ENCODE results near the gene GDAP2. TPM values are rescaled to one million over a fixed set of nuclear protein-coding genes. Genes with fewer than 3 reads are reported as not detected.

GDAP2 gene
- total RNA-seq, 4 donors from 2014 or later: 9.1 to 25.0 (median 16.2) TPM

DNA sequence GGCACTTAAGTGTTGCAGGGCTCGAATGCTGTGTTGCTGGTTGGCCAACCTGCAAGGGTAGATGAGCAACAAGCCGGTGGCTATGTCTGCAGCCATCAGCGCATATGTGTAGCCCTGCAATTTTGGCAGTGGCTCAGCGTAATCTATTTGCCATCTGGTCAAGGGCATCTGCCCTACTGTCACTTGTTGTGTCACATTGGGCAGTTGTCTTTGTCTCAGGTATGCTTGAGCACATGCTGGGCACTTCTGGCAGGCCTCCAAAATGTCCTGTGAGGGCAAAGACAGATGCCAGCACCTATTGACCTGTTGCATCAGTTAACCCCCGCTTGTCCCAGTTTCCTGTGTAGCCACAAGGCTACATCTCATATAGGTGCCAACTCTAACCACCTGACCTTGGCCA lies 111.8 kb downstream of the GDAP2 start:
- 74 to 97% methylated on average over 3 to 4 of the region's 5 CpGs for WGBS, 2 donors
- DNase-seq: no peak
- H3K9me3 ChIP-seq: no peaks in the 10 kb centered on the region

DNA sequence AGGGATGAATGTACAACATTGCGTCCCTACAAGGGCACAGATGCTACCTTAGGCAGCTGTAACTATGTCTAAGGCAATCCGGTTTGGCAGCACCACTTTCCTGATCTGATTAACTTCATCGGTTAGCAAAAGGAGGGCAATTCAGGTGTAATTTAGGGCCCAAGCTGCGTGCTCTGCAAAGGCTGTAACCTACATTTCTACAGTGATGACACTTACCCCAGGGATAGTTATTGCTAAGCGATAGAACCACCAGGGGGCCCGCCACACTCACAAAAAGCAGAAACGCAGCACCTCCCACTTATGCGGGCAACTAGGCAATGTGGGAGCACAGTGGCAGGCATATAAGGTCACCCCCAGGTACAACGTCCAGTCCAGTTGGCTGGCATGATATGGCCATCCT lies 113.5 kb downstream of the GDAP2 start:
- DNase-seq: no peak
- peaks cover 0 to 17% (median 0%) of the 10 kb centered on the region in 3 donors for H3K4me1 ChIP-seq
- intact Hi-C loops (cut with DNase I): no loop called here
- no peaks in the 10 kb centered on the region for H3K9me3 ChIP-seq
- TF ChIP-seq, protein P1, sequence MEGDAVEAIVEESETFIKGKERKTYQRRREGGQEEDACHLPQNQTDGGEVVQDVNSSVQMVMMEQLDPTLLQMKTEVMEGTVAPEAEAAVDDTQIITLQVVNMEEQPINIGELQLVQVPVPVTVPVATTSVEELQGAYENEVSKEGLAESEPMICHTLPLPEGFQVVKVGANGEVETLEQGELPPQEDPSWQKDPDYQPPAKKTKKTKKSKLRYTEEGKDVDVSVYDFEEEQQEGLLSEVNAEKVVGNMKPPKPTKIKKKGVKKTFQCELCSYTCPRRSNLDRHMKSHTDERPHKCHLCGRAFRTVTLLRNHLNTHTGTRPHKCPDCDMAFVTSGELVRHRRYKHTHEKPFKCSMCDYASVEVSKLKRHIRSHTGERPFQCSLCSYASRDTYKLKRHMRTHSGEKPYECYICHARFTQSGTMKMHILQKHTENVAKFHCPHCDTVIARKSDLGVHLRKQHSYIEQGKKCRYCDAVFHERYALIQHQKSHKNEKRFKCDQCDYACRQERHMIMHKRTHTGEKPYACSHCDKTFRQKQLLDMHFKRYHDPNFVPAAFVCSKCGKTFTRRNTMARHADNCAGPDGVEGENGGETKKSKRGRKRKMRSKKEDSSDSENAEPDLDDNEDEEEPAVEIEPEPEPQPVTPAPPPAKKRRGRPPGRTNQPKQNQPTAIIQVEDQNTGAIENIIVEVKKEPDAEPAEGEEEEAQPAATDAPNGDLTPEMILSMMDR (IDR thresholded peaks at IDR 0.05): no peak
- TF ChIP-seq POLR2A (IDR thresholded peaks at IDR 0.05): no peak
- H3K36me3 ChIP-seq: no peaks in the 10 kb centered on the region
- H3K27ac ChIP-seq: no peak overlapping the region
- WGBS, 2 donors: 78 to 90% methylated on average over 8 to 9 of the region's 9 CpGs
- H3K27me3 ChIP-seq: no peaks in the 10 kb centered on the region
- no peak overlapping the region for H3K4me3 ChIP-seq

More for the DNA sequence above, 111.8 kb downstream of the GDAP2 start:
- Histone ChIP-seq H3K27me3 (no peaks in the 10 kb centered on the region), H3K36me3 (no peaks in the 10 kb centered on the region), H3K4me3 (no peak overlapping the region), H3K4me1 (peaks cover 0 to 30% (median 13%) of the 10 kb centered on the region in 3 donors), H3K27ac (no peak overlapping the region)
- intact Hi-C loops (cut with DNase I): no loop called here
- TF ChIP-seq POLR2A (IDR thresholded peaks at IDR 0.05): no peak
- TF ChIP-seq, protein P1 (IDR thresholded peaks at IDR 0.05): no peak

DNA sequence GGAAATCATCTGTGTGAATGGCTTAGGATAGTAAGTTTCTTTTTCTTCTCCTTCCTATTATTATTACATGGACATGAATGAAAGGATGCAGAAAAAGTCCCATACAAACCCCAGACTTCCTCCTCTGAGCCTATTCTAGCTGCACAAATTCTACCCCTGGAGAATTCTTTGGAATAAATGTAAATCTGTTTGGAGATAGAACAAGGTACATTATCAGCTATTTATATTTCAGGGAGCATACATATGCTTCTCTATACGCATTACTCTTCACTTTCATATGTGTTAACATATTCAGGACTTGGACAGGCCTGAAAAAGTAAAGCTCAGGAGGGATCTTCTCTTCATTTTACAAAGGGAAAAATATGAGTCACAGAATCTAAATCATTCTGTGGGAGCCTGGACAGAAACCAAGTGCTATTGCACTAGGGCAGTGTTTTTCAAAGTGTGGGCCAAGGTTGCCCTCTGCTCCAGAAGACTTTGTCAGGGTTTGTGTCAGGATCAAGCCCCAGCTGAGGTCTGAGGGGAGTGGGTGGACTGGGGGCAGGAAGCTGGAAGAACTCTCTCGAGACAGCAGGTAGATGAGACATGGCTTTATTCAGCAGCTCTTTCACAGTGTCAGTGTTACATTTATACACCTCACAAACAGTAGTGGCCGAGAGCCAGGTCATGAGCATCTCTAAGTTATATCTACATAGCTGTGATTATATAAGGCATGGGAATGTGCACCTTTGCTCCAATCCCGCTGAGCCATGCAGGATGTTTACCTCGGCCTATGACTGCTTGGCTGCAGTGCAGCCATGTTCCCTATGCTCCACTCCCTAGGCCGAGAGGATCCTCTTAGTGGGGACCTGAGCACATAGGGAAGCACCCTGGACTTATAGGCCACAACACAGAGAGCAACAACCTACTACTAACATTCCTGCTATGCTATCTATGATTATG lies 114.3 kb downstream of the GDAP2 start:
- H3K27me3 ChIP-seq: no peaks in the 10 kb centered on the region
- H3K36me3 ChIP-seq: no peaks in the 10 kb centered on the region
- H3K27ac ChIP-seq: peak overlapping the region in 2 of 4 donors; percentile 1 to 44
- no peaks in the 10 kb centered on the region for H3K9me3 ChIP-seq
- intact Hi-C loops (cut with DNase I): no loop called here
- DNase-seq: no peak
- TF ChIP-seq, protein P1 (IDR thresholded peaks at IDR 0.05): no peak
- no peak for TF ChIP-seq POLR2A (IDR thresholded peaks at IDR 0.05)
- no peak overlapping the region for H3K4me3 ChIP-seq
- H3K4me1 ChIP-seq: peaks cover 0 to 14% (median 0%) of the 10 kb centered on the region in 3 donors
- WGBS, 2 donors: 64 to 81% methylated on average over 5 of the region's 6 CpGs

Other genes with a start within 250 kb of the GDAP2 start
- gene WDR3, start 118 bp upstream of the GDAP2 start, total RNA-seq: 10 to 100 TPM in 3 of 4 donors, 1 to 10 TPM in 1; 5.9 to 29.0 (median 21.1) TPM